ENCODE data around the gene COLQ.

Gene COLQ

GRCh38 chr3:15453501-15453900 is 68.0 kb downstream of the COLQ start:
- no peak for DNase-seq

- DNase-seq, result no peak
Observed at GRCh38 chr3:15452961-15453360, 68.5 kb downstream of the COLQ start.

GRCh38 chr3:15452156-15452555 is 69.3 kb downstream of the COLQ start:
- DNase-seq, result no peak

- no peak for DNase-seq
Observed at GRCh38 chr3:15451216-15452113, 70.0 kb downstream of the COLQ start.

GRCh38 chr3:15450438-15451215 is 70.9 kb downstream of the COLQ start:
- no peak for DNase-seq

GRCh38 chr3:15449489-15450224 is 71.8 kb downstream of the COLQ start:
- DNase-seq, result no peak

- no peak for DNase-seq
Observed at GRCh38 chr3:15443826-15444524, 77.5 kb downstream of the COLQ start.

GRCh38 chr3:15440891-15441290 is 80.6 kb downstream of the COLQ start:
- no peak for DNase-seq

- DNase-seq, result no peak
Observed at GRCh38 chr3:15439476-15439875, 82.0 kb downstream of the COLQ start.

GRCh38 chr3:15438983-15439382 is 82.5 kb downstream of the COLQ start:
- DNase-seq, result no peak

GRCh38 chr3:15436246-15436645 is 85.3 kb downstream of the COLQ start:
- no peak for DNase-seq

- DNase-seq, result no peak
Observed at GRCh38 chr3:15434756-15435155, 86.8 kb downstream of the COLQ start.

- DNase-seq, result no peak
Observed at GRCh38 chr3:15433531-15433930, 88.0 kb downstream of the COLQ start.

- no peak for DNase-seq
Observed at GRCh38 chr3:15431256-15431837, 90.2 kb downstream of the COLQ start.

- no peak for DNase-seq
Observed at GRCh38 chr3:15430624-15431023, 90.9 kb downstream of the COLQ start.

- DNase-seq, result no peak
Observed at GRCh38 chr3:15429080-15429479, 92.4 kb downstream of the COLQ start.

GRCh38 chr3:15428539-15428938 is 93.0 kb downstream of the COLQ start:
- no peak for DNase-seq

- no peak for DNase-seq
Observed at GRCh38 chr3:15427981-15428380, 93.5 kb downstream of the COLQ start.

GRCh38 chr3:15427182-15427880 is 94.2 kb downstream of the COLQ start, which contains the start of the genes EAF1 and METTL6:
Gene EAF1 (plus strand): TSS chr3:15427598. CDS start chr3:15427780, 182 bp downstream.
Gene METTL6 (minus strand): TSS chr3:15427544. CDS start chr3:15426511, 1,033 bp downstream.
- DNase-seq, result peak; percentile 83

- no peak for DNase-seq
Observed at GRCh38 chr3:15426579-15427118, 94.9 kb downstream of the COLQ start.

GRCh38 chr3:15420871-15421270 is 100.6 kb downstream of the COLQ start:
- no peak for DNase-seq

All from activated effector memory CD4-positive, alpha-beta T cell treated with Interleukin-2 at 50 U/mL for 16 hours (primary cell).